CD4-positive, alpha-beta T cell treated with Interleukin-12 subunit alpha and Interleukin-12 subunit beta, for 1 hour (primary cell): ENCODE results near the gene CEP162.
"Not testable (repeated sequence)": the region's sequence is repeated elsewhere in the genome, so short reads cannot be mapped to it uniquely, and the experiment has no call there.

ENCODE experiments used
- DNase-seq: peaks from one replicate; pipeline ENCODE4 v3.0.0-alpha.2; 2020

Gene CEP162

GRCh38 chr6:84086545-84087429, 140.7 kb downstream of the CEP162 start:
- DNase-seq: no peak

GRCh38 chr6:84086056-84086455, 141.4 kb downstream of the CEP162 start:
- no peak for DNase-seq

GRCh38 chr6:84084705-84085104, 142.7 kb downstream of the CEP162 start:
- not testable (repeated sequence) for DNase-seq

- no peak for DNase-seq
Observed at GRCh38 chr6:84082689-84083265, 144.7 kb downstream of the CEP162 start.

- DNase-seq: no peak
Observed at GRCh38 chr6:84081222-84081621, 146.2 kb downstream of the CEP162 start.

- DNase-seq: no peak
Observed at GRCh38 chr6:84078335-84078734, 149.1 kb downstream of the CEP162 start.

- no peak for DNase-seq
Observed at GRCh38 chr6:84077645-84078044, 149.8 kb downstream of the CEP162 start.

- no peak for DNase-seq
Observed at GRCh38 chr6:84074988-84075781, 152.3 kb downstream of the CEP162 start.
